ENCODE results near the gene HSD3B2. TPM values are rescaled to one million over a fixed set of nuclear protein-coding genes. Genes with fewer than 3 reads are reported as not detected.

HSD3B2 gene
- total RNA-seq, 1 donor from 2014 or later: not detected

GRCh38 chr1:119448127-119448511 is 33.2 kb downstream of the HSD3B2 start:
- no peaks in the 10 kb centered on the region for H3K36me3 Mint-ChIP-seq (ENCODE audit: insufficient read depth)

DNA sequence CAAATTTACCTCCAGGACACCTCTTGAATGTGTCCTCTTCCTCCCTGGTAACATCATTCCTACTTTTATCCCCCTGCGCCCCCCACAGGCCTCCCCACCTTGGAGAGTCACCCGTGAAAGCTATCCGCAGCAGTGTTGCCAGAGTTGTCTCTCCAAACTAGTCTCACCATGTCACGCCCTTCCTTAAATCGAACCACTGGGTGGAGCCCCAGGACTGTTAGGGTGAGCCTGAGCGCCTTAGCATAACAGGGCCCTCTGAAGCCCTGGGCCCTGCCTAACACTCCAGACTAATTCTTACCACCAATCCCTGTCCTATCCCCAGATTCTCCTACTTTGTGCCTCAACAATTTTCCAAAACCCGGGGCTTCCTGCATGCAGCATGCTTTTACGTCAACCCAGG is 35.0 kb downstream of the HSD3B2 start:
- H3K27ac Mint-ChIP-seq: no peak overlapping the region
- peaks cover 5% of the 10 kb centered on the region for H3K27me3 Mint-ChIP-seq
- no peak overlapping the region for H3K4me3 Mint-ChIP-seq (ENCODE audit: low read depth)
- no peaks in the 10 kb centered on the region for H3K36me3 Mint-ChIP-seq (ENCODE audit: insufficient read depth)
- no peaks in the 10 kb centered on the region for H3K9me3 Mint-ChIP-seq (ENCODE audit: low read depth)
- no peaks in the 10 kb centered on the region for H3K4me1 Mint-ChIP-seq (ENCODE audit: low read depth)
- DNase-seq (ENCODE audit: low spot score, unreplicated experiment): no peak
- TF ChIP-seq, protein P1, sequence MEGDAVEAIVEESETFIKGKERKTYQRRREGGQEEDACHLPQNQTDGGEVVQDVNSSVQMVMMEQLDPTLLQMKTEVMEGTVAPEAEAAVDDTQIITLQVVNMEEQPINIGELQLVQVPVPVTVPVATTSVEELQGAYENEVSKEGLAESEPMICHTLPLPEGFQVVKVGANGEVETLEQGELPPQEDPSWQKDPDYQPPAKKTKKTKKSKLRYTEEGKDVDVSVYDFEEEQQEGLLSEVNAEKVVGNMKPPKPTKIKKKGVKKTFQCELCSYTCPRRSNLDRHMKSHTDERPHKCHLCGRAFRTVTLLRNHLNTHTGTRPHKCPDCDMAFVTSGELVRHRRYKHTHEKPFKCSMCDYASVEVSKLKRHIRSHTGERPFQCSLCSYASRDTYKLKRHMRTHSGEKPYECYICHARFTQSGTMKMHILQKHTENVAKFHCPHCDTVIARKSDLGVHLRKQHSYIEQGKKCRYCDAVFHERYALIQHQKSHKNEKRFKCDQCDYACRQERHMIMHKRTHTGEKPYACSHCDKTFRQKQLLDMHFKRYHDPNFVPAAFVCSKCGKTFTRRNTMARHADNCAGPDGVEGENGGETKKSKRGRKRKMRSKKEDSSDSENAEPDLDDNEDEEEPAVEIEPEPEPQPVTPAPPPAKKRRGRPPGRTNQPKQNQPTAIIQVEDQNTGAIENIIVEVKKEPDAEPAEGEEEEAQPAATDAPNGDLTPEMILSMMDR (IDR thresholded peaks at IDR 0.05; ENCODE audit: unreplicated experiment): peak; percentile 13

More at GRCh38 chr1:119448127-119448511, 33.2 kb downstream of the HSD3B2 start:
- Mint-ChIP-seq H3K27me3 (peaks cover 5% of the 10 kb centered on the region), H3K4me3 (ENCODE audit: low read depth) (no peak overlapping the region), H3K9me3 (ENCODE audit: low read depth) (no peaks in the 10 kb centered on the region), H3K4me1 (ENCODE audit: low read depth) (peaks cover 2% of the 10 kb centered on the region), H3K27ac (no peak overlapping the region)
- no peak for DNase-seq (ENCODE audit: low spot score, unreplicated experiment)
- TF ChIP-seq, protein P1 (IDR thresholded peaks at IDR 0.05; ENCODE audit: unreplicated experiment): no peak

GRCh38 chr1:119451158-119451557 is 36.2 kb downstream of the HSD3B2 start:
- no peak overlapping the region for H3K4me3 Mint-ChIP-seq (ENCODE audit: low read depth)
- H3K4me1 Mint-ChIP-seq (ENCODE audit: low read depth): no peaks in the 10 kb centered on the region
- TF ChIP-seq, protein P1 (IDR thresholded peaks at IDR 0.05; ENCODE audit: unreplicated experiment): no peak
- H3K27me3 Mint-ChIP-seq: peaks cover 5% of the 10 kb centered on the region
- no peaks in the 10 kb centered on the region for H3K9me3 Mint-ChIP-seq (ENCODE audit: low read depth)
- no peak for DNase-seq (ENCODE audit: low spot score, unreplicated experiment)
- no peak overlapping the region for H3K27ac Mint-ChIP-seq
- no peaks in the 10 kb centered on the region for H3K36me3 Mint-ChIP-seq (ENCODE audit: insufficient read depth)

- H3K4me1 Mint-ChIP-seq (ENCODE audit: low read depth): no peaks in the 10 kb centered on the region
- no peak for DNase-seq (ENCODE audit: low spot score, unreplicated experiment)
- no peak overlapping the region for H3K4me3 Mint-ChIP-seq (ENCODE audit: low read depth)
- no peaks in the 10 kb centered on the region for H3K36me3 Mint-ChIP-seq (ENCODE audit: insufficient read depth)
- peaks cover 5% of the 10 kb centered on the region for H3K27me3 Mint-ChIP-seq
- TF ChIP-seq, protein P1 (IDR thresholded peaks at IDR 0.05; ENCODE audit: unreplicated experiment): no peak
- no peaks in the 10 kb centered on the region for H3K9me3 Mint-ChIP-seq (ENCODE audit: low read depth)
- H3K27ac Mint-ChIP-seq: no peak overlapping the region
Observed at GRCh38 chr1:119452091-119452490, 37.1 kb downstream of the HSD3B2 start.

DNA sequence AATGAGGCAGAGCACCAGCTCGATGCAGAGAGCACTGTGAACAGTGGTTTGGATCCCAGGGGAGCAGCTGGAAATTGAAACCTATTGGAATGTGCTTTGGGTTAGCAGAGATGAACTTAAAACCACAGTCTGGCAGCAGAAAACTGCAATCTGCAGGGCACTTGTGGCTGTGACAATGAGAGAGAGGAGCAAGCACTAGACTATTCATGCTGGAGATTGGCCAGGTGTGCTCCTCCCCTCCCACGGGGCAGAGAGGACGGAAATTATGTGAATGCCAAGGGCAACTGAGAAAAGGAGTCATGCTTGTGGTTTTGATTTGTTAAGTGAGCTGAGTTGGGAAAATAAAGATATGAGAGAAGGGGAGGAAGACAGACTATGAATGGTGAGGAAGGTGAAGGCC is 38.1 kb downstream of the HSD3B2 start:
- Mint-ChIP-seq H3K27me3 (peaks cover 5% of the 10 kb centered on the region), H3K9me3 (ENCODE audit: low read depth) (no peaks in the 10 kb centered on the region), H3K36me3 (ENCODE audit: insufficient read depth) (no peaks in the 10 kb centered on the region), H3K4me3 (ENCODE audit: low read depth) (no peak overlapping the region), H3K4me1 (ENCODE audit: low read depth) (no peaks in the 10 kb centered on the region), H3K27ac (no peak overlapping the region)
- DNase-seq (ENCODE audit: low spot score, unreplicated experiment): no peak
- TF ChIP-seq, protein P1 (IDR thresholded peaks at IDR 0.05; ENCODE audit: unreplicated experiment): no peak

All from progenitor cell of endocrine pancreas (in vitro differentiated cells).